HG03175 (cell line): ENCODE results near the gene MRPL55.
"Not testable (repeated sequence)": the region's sequence is repeated elsewhere in the genome, so short reads cannot be mapped to it uniquely, and the experiment has no call there.

ENCODE experiments used
- ATAC-seq: cut with Tn5 transposase; IDR thresholded peaks from one replicate; pipeline ENCODE4 v1.9.1; 2021; ENCODE audit warnings: mild to moderate bottlenecking, moderate library complexity; ENCODE audit not compliant: unreplicated experiment

The MRPL55 gene

GRCh38 chr1:228125185-228125584, 16.1 kb upstream of the MRPL55 start:
- no peak for ATAC-seq

- ATAC-seq, result no peak
Observed at GRCh38 chr1:228123505-228123904, 14.4 kb upstream of the MRPL55 start.

- no peak for ATAC-seq
Observed at GRCh38 chr1:228122921-228123441, 13.9 kb upstream of the MRPL55 start.

GRCh38 chr1:228120857-228121489, 11.9 kb upstream of the MRPL55 start:
- ATAC-seq, result no peak

- ATAC-seq, result no peak
Observed at GRCh38 chr1:228120351-228120750, 11.3 kb upstream of the MRPL55 start.

- no peak for ATAC-seq
Observed at GRCh38 chr1:228118040-228118439, 8.9 kb upstream of the MRPL55 start.

- ATAC-seq, result no peak
Observed at GRCh38 chr1:228117335-228117734, 8.2 kb upstream of the MRPL55 start.

- ATAC-seq, result no peak
Observed at GRCh38 chr1:228114827-228115226, 5.7 kb upstream of the MRPL55 start.

GRCh38 chr1:228112617-228113016, 3.5 kb upstream of the MRPL55 start:
- ATAC-seq, result no peak

- ATAC-seq, result no peak
Observed at GRCh38 chr1:228112167-228112566, 3.1 kb upstream of the MRPL55 start.

GRCh38 chr1:228111315-228111714, 2.2 kb upstream of the MRPL55 start:
- not testable (repeated sequence) for ATAC-seq

- no peak for ATAC-seq
Observed at GRCh38 chr1:228110556-228110955, 1.5 kb upstream of the MRPL55 start.

GRCh38 chr1:228109962-228110488, 926 bp upstream of the MRPL55 start:
- no peak for ATAC-seq

- peak; percentile 6 for ATAC-seq
Observed at GRCh38 chr1:228108742-228109072, 392 bp downstream of the MRPL55 start.

- no peak for ATAC-seq
Observed at GRCh38 chr1:228108055-228108690, 926 bp downstream of the MRPL55 start.

GRCh38 chr1:228107636-228108035, 1.5 kb downstream of the MRPL55 start:
- ATAC-seq, result no peak

GRCh38 chr1:228106800-228107054, 2.4 kb downstream of the MRPL55 start:
- ATAC-seq, result no peak

GRCh38 chr1:228105996-228106799, 2.9 kb downstream of the MRPL55 start:
- no peak for ATAC-seq

GRCh38 chr1:228105270-228105995, 3.7 kb downstream of the MRPL55 start:
- no peak for ATAC-seq

- ATAC-seq, result no peak
Observed at GRCh38 chr1:228104526-228105269, 4.4 kb downstream of the MRPL55 start.
